DOHH2 (cell line): ENCODE measurements around the gene MCFD2.

ENCODE experiments used
- EZH2phosphoT487 ChIP-seq: fragments of 200-600 bp; sonication (generic); IDR thresholded peaks from 2 replicates; pipeline ENCODE4 v1.6.1; 2017; ENCODE audit warnings: borderline replicate concordance, mild to moderate bottlenecking, antibody characterized with exemption, low read length, moderate library complexity, mixed read lengths
- TF ChIP-seq, protein P1 (sequence below): fragments of 200-600 bp; sonication (generic); IDR thresholded peaks from one replicate; pipeline ENCODE4 v1.5.1; 2014; ENCODE audit warnings: antibody characterized with exemption, mild to moderate bottlenecking, low read depth, low read length; ENCODE audit not compliant: poor library complexity, severe bottlenecking

DNA sequence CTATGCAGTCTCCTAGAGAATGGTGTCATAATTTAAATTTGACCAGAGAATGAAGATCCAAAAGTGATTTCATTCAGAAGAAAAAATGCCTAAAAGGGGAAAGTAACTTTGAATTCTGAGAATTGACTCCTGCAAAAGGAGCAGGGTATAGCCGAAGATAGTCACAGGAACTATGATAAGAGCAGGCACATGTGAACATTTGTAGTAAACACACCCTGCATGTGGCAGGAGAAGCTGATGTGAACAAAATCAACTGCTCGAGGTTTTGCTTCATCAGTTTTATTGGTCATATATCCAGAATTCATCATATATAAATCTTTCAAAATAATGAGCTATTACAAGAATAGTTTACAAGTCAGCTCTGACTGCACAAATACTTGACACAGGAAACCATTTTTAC is 14.0 kb downstream of the MCFD2 start:
- TF ChIP-seq, protein P1, sequence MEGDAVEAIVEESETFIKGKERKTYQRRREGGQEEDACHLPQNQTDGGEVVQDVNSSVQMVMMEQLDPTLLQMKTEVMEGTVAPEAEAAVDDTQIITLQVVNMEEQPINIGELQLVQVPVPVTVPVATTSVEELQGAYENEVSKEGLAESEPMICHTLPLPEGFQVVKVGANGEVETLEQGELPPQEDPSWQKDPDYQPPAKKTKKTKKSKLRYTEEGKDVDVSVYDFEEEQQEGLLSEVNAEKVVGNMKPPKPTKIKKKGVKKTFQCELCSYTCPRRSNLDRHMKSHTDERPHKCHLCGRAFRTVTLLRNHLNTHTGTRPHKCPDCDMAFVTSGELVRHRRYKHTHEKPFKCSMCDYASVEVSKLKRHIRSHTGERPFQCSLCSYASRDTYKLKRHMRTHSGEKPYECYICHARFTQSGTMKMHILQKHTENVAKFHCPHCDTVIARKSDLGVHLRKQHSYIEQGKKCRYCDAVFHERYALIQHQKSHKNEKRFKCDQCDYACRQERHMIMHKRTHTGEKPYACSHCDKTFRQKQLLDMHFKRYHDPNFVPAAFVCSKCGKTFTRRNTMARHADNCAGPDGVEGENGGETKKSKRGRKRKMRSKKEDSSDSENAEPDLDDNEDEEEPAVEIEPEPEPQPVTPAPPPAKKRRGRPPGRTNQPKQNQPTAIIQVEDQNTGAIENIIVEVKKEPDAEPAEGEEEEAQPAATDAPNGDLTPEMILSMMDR: no peak
- no peak for TF ChIP-seq EZH2phosphoT487
